GM21360 (cell line): ENCODE measurements around the gene JPH3.

Experiments used
- ATAC-seq: cut with Tn5 transposase; IDR thresholded peaks from one replicate; pipeline ENCODE4 v1.9.1; 2021; ENCODE audit warnings: mild to moderate bottlenecking, moderate library complexity; ENCODE audit not compliant: unreplicated experiment

Gene JPH3

DNA sequence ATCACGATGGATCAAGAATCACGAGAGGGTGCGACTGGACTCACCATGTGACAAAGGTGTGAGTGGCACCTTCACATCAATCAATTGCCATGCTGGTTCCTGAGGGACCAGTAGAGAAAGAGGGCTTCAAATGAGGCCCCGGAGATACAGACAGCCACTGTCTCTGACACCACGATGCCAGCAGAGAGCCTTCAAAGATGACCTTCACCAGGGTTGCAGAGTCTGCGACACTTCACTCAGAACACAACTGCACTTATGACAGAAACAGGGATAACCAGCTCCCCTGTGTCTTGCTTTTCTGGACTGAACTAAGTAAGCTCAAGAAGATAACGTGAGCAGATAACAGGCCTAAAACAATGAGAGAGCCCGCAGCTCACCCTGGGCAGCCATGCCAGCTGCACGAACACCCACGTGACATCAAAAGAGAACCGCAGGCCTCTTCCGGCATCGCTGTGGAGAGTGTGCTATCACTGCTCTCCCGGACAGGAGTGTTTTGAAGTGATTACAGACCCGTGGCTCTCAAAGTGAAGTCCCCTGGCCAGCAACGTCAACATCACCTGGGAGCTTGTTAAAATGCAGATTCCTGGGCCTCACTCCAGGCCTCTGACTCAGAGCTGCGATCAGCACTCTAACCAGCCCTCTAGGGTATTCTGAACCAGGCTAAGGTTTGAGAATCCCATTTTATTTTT lies 127.1 kb downstream of the JPH3 start:
- no peak for ATAC-seq

DNA sequence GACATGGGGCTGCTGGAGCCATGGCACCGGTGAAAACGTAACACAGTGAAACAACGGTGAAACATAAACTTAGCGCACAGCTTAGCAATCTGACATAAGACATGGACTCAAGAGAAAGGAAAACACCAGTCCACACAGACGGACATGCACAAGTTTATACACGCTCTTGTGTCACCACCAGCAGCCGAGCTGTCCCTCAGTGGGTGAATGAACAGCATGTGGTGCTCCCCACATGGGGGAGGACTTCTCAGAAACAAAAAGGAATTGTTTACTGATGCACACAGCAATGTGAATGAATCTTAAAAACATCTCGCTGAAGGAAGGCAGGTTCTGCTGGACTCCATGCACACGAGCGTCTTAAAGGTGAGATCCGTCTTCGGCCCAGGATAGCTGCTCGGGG lies 129.3 kb downstream of the JPH3 start:
- ATAC-seq, result no peak

- no peak for ATAC-seq
Observed at GRCh38 chr16:87733190-87733589, 130.9 kb downstream of the JPH3 start.

- ATAC-seq, result no peak
Observed at GRCh38 chr16:87734644-87735043, 132.3 kb downstream of the JPH3 start.

DNA sequence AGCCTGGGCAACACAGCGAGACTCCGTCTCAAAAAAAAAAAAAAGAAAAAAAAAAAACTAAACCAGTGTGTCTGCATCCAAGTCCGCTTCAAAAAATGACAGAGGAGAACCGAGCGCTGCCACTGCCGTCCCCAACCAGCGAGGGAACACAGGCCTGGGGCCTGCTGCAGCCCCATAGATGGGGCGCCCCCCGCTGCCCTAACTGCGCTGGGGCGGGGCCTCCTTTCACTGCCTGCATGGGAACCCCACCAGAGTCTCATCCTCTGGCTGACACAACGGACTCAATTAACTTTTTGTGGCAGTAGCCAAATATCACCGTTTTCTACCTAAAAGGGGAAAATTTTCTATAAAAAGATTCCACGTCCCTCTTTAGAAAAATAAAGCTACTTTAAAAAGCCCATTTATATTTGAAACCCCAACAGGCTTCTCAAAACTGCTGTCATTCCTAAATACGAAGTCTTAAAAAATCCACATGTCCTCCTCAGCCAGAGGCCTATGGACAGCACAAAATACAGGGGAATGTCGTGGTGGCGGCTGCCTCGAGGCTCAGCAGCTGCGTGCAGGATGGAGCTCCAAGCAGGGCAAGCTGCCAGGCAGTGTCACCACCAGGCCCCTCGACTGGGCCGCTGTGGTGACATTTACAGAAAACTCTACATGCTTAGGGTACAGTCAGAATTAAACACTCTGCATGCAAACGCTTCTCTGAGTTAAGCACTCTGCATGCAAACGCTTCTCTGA lies 133.1 kb downstream of the JPH3 start:
- no peak for ATAC-seq

DNA sequence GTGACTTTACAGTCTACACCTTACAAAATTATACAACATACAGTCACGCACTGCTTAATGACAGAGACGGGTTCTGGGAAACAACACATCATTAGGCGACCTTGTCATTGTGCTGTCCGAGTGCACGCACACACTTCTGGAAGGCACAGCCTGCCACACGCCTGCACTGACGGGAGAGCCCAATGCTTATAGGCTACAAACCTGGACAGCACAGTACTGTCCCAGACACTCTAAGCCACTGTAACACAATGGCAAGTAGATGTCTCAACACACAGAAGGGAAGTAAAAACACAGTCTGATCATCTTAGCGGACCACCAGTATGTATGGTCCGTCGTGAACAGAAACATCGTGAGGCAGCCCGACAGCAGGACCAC lies 133.7 kb downstream of the JPH3 start:
- ATAC-seq, result no peak

DNA sequence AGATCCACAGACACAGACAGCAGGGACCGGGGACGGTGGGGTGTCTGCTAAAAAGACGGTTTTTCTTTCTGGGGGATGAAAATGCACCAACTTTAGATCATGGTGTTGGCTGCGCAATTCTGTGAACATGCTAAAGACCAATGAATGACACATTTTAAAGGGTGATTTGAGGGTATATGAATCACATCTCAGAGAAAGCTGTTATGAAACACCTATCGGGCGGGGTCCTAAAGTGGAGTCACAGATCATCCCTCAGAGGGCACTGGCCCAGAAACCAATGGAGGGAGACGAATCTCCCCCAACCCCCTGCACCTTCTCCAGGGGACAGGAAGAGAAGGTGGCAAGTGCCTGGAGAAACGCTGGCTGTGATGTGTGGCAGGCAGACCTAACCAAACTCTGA lies 137.5 kb downstream of the JPH3 start:
- ATAC-seq, result no peak

GRCh38 chr16:87740441-87740840 lies 138.1 kb downstream of the JPH3 start:
- ATAC-seq, result no peak

GRCh38 chr16:87740909-87741424 lies 138.7 kb downstream of the JPH3 start:
- no peak for ATAC-seq

GRCh38 chr16:87741700-87742415 lies 139.6 kb downstream of the JPH3 start:
- ATAC-seq, result no peak

GRCh38 chr16:87742781-87743490 lies 140.6 kb downstream of the JPH3 start:
- ATAC-seq, result no peak

GRCh38 chr16:87744750-87745514 lies 142.6 kb downstream of the JPH3 start:
- no peak for ATAC-seq

- ATAC-seq, result no peak
Observed at GRCh38 chr16:87746178-87746577, 143.9 kb downstream of the JPH3 start.
